ENCODE results near the gene ANAPC13. TPM values are rescaled to one million over a fixed set of nuclear protein-coding genes. Genes with fewer than 3 reads are reported as not detected.

Gene ANAPC13
- total RNA-seq (ENCODE audit: unreplicated experiment): 70.0 TPM
- long read RNA-seq, transcript ANAPC13-204 (3 exons, 1,840 nt): minor isoform, 35 of 85 reads
- long read RNA-seq, transcript ANAPC13-201 (3 exons, 1,209 nt): major isoform, 44 of 85 reads
- long read RNA-seq, partial matches to known transcripts: 0 of 85 reads
- long read RNA-seq, other reads (novel, unspliced or antisense): 2 of 85 reads

- Mint-ChIP-seq H3K36me3 (ENCODE audit: unreplicated experiment) (peaks cover 4% of the 10 kb centered on the region), H3K9me3 (ENCODE audit: unreplicated experiment) (peaks cover 11% of the 10 kb centered on the region), H3K4me3 (ENCODE audit: unreplicated experiment) (peak within 1 kb of the TSS; percentile 99), H3K4me1 (ENCODE audit: low read depth, unreplicated experiment) (peaks cover 21% of the 10 kb centered on the region), H3K27ac (ENCODE audit: unreplicated experiment) (peak within 1 kb of the TSS; percentile 99), H3K27me3 (ENCODE audit: unreplicated experiment) (peaks cover 7% of the 10 kb centered on the region)
- DNase-seq: peak; percentile 91
- no peak for TF ChIP-seq CTCF (IDR thresholded peaks at IDR 0.05; ENCODE audit: partially characterized antibody, unreplicated experiment)
These were observed at the start of gene ANAPC13, which contains the start of gene CEP63 for GRCh38 chr3:134485718-134486576. Gene ANAPC13 (minus strand): TSS chr3:134485985. CDS start chr3:134482904, 3,081 bp downstream. Gene CEP63 (plus strand): TSS chr3:134486057. CDS start chr3:134495321, 9,264 bp downstream.

DNA sequence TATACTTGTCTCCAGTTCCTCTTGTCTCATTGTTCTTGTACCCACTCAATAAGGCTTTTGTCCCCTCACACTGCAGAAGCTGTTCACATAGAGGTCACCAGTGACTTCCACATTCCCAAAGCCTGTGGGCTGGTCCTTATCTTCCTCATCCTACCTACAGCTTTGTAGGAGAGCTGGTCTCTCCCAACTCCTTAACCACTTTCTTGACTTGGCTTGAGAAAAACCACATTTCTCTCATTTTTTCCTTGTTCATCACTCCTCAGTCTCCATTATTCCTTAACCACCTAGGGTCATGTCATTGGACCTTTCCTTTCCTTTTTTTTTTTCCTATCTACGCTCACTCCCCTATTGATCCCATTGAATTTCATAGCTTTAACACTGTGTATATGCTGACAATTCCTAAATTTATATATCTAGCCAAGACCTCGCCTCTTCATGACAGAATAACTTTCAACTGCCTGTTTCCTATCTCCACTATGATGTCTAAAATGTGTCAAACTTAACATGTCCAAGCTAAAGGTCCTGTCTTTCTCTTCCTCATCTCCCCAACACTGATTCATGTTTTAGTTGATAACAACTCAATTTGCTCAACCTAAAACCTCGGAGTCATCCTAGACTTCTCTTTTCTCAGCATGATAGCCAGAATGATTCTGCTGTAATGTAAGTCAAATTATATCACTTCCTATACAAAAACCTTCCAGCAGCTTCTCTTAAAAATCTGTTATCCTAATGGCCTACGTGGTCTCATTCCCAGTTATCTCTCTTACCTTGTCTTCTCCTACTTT, 49.6 kb upstream of the ANAPC13 start:
- Mint-ChIP-seq H3K27ac (ENCODE audit: unreplicated experiment) (no peak overlapping the region), H3K4me3 (ENCODE audit: unreplicated experiment) (no peak overlapping the region), H3K36me3 (ENCODE audit: unreplicated experiment) (no peaks in the 10 kb centered on the region), H3K4me1 (ENCODE audit: low read depth, unreplicated experiment) (no peaks in the 10 kb centered on the region), H3K9me3 (ENCODE audit: unreplicated experiment) (no peaks in the 10 kb centered on the region), H3K27me3 (ENCODE audit: unreplicated experiment) (no peaks in the 10 kb centered on the region)
- no peak for DNase-seq
- no peak for TF ChIP-seq CTCF (IDR thresholded peaks at IDR 0.05; ENCODE audit: partially characterized antibody, unreplicated experiment)

DNA sequence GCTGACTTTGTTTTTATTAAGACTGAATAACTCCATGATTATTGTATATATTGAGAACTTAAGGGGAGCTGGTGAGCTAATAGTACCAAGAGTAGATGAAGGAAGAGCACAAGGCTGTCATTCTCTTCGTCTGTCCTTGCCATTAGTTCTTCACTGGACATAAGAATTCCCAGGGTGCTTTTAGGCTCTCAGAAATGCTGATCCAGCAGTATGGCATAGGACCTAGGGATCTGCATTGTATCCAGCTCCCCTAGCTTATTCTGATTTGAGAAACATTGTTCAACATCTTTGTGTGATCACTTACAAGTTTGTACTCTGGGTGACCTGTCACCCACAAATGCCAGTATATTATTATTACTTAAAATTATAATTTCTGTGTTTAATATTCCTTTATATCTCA, 47.7 kb upstream of the ANAPC13 start:
- no peak for TF ChIP-seq CTCF (IDR thresholded peaks at IDR 0.05; ENCODE audit: partially characterized antibody, unreplicated experiment)
- Mint-ChIP-seq H3K4me1 (ENCODE audit: low read depth, unreplicated experiment) (no peaks in the 10 kb centered on the region), H3K9me3 (ENCODE audit: unreplicated experiment) (no peaks in the 10 kb centered on the region), H3K4me3 (ENCODE audit: unreplicated experiment) (no peak overlapping the region), H3K27me3 (ENCODE audit: unreplicated experiment) (no peaks in the 10 kb centered on the region), H3K27ac (ENCODE audit: unreplicated experiment) (no peak overlapping the region), H3K36me3 (ENCODE audit: unreplicated experiment) (no peaks in the 10 kb centered on the region)
- no peak for DNase-seq

DNA sequence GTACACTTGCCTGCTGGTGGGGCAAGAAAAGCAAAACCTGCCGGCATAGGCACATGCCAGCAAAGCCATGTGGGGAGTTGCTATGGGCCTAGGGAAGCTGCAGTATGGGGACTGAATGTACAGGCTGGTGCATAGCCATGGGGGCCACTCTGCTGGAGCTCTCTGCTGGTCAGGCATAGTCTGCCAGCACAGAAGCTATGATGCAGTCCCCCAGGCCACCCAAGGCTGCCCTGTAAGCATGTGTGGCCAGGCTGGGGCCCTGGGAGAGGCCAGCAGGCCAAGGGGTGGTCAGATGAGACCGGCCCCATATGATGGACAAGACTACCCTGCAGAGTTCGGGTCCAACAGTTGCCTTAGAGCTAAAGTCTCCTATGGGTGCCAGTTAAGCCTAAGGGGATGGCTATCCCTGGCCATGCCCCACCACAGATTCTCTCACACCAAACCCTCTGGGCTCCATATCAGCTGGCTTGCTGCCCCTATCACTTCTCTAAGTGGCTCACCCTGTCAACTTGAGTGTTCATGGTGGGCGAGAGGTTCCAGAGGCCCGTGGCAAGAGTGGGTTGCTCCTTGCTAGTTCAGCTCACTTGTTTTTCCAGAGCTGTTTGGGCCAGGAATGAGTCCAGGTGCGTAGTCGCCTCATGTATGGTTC, 41.9 kb upstream of the ANAPC13 start:
- no peaks in the 10 kb centered on the region for H3K4me1 Mint-ChIP-seq (ENCODE audit: low read depth, unreplicated experiment)
- H3K9me3 Mint-ChIP-seq (ENCODE audit: unreplicated experiment): peaks cover 21% of the 10 kb centered on the region
- H3K27me3 Mint-ChIP-seq (ENCODE audit: unreplicated experiment): no peaks in the 10 kb centered on the region
- H3K27ac Mint-ChIP-seq (ENCODE audit: unreplicated experiment): no peak overlapping the region
- no peak overlapping the region for H3K4me3 Mint-ChIP-seq (ENCODE audit: unreplicated experiment)
- H3K36me3 Mint-ChIP-seq (ENCODE audit: unreplicated experiment): peaks cover 38% of the 10 kb centered on the region
- no peak for TF ChIP-seq CTCF (IDR thresholded peaks at IDR 0.05; ENCODE audit: partially characterized antibody, unreplicated experiment)
- no peak for DNase-seq

All from glutamatergic neuron (in vitro differentiated cells).